ENCODE data around the gene EHD1.

DNA sequence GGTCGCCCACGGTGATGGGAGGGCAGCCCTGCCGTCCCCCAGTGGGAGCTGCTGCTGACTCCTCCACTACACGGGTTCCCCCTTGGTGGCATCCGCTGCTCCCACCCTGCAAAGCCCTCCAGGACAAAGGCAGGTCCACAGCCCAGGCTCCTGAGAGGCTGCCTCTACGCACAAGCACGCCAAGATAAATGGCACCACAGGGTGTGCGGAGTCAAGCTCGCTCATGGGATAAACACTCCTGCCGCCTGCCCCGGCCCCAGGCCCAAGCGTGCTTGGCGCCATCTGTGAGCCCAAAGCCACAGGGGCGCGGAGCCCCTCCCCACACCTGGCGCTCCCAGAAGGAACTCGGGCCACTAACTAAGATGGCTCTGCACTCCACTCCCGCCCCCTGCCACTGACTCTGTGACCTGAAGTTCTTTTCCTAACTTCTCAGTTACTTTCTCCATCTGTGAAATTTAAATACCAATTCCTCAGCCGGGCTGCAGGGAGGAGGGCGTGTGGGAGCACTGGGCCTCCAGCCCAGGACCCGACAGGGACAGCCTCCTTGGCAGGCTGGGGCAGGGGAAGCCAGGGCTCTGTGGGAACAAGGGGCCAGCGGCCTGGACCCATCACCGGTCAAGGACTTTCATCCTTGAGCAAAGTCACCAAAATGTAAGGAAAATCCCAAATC, 14.9 kb downstream of the EHD1 start:
- TF ChIP-seq, protein P1, sequence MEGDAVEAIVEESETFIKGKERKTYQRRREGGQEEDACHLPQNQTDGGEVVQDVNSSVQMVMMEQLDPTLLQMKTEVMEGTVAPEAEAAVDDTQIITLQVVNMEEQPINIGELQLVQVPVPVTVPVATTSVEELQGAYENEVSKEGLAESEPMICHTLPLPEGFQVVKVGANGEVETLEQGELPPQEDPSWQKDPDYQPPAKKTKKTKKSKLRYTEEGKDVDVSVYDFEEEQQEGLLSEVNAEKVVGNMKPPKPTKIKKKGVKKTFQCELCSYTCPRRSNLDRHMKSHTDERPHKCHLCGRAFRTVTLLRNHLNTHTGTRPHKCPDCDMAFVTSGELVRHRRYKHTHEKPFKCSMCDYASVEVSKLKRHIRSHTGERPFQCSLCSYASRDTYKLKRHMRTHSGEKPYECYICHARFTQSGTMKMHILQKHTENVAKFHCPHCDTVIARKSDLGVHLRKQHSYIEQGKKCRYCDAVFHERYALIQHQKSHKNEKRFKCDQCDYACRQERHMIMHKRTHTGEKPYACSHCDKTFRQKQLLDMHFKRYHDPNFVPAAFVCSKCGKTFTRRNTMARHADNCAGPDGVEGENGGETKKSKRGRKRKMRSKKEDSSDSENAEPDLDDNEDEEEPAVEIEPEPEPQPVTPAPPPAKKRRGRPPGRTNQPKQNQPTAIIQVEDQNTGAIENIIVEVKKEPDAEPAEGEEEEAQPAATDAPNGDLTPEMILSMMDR (IDR thresholded peaks at IDR 0.05) = no peak
- no peak for TF ChIP-seq POLR2A (IDR thresholded peaks at IDR 0.05)

Measured in ovary (tissue), 3 donors.